T-helper 2 cell treated with Interferon-gamma antibody and Interleukin-4, amounts not matched to agents 100 ng/mL and 5 ng/mL, for 36 hours (primary cell): Measurements from ENCODE around the gene GPR35. TPM values are rescaled to one million over a fixed set of nuclear protein-coding genes. Genes with fewer than 3 reads are reported as not detected.
"Not testable (repeated sequence)": the region's sequence is repeated elsewhere in the genome, so short reads cannot be mapped to it uniquely, and the experiment has no call there.

Experiments
- intact Hi-C: fragments of 100-400 bp; cut with micrococcal nuclease; formaldehyde crosslinking; loops from one replicate; pipeline ENCODE4 v1.15.1; 2023
- total RNA-seq: library from RNA; stranded (reverse); gene quantifications from 2 replicates; pipeline ENCODE4 v1.2.3, GENCODE V29; 2022

Gene GPR35
- total RNA-seq, 1 donor from 2014 or later: 16.3 TPM

DNA sequence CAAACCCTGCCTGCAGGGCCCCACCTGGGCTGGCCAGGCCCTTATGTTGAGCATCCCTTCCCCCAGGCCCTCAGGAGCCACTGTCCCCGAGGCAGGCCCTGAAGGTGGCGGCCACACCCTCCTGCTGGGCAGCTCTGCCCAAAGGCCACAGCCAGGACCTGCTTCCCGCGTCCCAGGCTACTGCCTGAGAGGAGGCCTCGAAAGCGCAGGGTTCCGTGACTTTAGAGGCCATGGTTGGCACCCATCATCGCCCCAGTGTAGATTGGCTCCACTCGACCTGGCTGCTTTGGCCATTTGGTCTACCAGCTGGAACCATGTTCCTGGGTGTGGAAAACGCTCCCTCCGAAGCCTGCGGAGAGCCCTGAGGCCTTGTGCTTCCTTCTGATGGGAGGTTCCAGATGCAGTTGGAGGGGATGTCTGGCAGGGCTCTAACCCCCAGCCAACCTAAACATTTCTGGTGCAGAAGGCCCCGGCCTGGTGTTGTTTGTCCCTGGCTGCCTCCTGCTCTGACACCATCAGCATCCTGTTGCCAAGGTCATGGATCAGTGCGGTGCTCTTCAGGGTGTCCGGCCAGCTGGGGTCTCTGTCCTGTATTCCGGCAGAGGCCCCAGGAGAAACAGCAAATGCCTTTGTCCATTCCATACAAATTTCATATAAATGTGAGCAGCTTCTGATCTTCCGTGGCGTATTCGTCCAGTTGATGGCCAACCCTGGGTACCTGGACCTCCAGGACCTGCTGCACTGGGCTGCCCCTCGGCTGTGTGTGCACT lies 24.0 kb upstream of the GPR35 start:
- intact Hi-C loops: no loop called here

DNA sequence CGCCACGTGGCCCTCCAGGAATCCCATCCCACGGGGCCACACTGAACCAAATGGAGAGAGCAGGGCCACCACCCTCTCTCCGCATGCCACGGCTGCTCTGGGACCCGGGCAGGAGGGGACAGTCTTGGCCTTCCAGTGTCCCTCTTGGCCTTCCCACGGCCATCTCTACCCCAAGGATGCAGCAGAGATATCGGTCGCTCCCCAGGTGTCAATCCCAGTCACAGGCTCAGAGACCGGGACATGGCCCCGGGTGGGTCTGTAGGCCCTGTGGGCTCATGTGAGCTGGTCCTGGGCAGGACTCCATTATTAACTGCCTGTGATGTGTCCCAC lies 23.5 kb upstream of the GPR35 start:
- intact Hi-C loops: no loop called here

DNA sequence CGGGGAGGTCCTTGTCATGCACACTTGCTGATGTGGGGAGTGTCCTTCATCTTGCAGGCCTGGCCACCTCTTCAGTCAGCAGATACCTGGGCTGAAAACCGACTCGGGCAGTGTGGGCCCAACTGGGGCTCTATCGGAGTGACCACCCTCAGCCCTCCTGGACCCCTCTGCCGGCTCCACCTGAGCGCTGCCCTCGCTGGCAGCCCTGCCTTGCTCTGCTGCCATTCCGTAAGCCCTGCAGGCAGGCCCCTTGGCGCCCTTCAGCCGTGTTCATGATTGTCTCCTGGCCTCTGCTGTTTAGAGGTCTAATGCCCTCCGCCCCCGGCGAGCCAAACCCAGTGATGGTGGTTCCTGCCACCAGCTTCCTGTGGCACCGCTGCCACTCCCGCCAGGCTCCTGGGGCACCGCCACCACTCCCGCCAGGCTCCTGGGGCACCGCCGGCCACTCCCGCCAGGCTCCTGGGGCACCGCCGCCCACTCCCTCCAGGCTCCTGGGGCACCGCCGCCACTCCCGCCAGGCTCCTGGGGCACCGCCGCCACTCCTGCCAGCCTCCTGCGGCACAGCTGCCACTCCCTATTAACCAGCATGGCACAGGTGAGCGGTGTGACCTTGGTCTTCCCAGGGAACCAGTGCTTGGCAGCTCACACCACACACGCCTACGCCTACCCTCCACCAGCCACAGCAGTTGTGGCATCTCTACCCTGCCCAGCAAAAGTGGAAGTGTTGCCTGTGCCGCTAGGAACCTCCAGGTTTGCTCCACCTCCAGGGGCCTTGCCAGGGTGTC lies 22.8 kb upstream of the GPR35 start:
- intact Hi-C loops: no loop called here

DNA sequence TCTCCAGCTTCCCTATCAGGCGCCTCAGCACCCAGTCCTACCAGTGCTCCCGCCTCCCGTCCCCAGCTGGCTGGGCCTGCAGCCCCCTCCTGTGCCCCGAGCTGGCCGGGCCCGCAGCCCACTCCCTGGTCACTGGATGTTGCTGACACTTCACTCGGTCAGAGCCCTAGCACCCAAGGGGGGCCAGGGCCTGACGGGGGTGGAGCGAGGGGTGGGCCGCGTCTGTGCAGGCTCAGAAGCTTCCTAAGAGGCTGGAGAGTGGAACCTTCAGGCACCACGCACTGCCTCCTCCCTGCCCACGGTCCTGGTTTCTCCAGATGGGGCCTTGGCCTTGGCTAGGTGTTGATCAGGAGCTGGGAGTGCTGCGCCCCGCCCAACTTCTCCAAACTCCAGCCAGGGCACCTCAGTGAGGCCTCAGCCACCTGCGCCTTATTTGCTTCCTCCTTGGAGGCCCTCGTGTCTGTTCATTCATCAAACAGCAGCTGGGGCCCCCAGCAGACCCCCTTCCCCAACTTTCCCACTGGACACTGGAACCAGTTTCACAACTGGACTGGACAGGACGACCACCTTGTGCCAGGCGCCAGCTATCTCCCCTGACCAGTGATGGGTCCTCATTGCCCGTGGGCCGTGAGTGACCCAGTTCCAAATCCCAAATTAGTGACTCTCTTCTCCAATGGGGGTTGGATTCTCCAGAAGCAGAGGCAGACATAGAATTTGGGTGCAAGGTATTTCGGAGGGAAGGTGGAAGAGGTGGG lies 22.0 kb upstream of the GPR35 start:
- intact Hi-C loops: no loop called here

DNA sequence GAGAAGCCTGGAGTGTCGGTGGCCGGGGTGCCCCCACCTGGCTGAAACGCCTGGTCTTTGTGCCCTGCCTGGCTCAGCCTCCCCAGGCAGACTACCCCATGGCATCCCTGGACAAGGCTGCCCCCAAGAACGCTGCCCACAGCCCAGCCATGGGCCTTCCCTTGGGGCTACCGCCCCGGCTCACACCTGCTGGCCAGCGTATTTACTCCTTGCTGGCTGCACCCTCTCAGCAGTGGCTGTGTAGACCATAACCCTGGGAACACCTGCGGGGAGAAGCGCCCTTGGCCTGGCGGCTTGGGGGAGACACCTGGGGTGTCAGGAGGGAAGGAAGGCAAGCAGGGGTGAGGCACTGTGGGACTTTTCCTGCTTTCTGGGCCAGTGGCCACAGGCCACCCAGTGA lies 21.4 kb upstream of the GPR35 start:
- intact Hi-C loops: no loop called here

DNA sequence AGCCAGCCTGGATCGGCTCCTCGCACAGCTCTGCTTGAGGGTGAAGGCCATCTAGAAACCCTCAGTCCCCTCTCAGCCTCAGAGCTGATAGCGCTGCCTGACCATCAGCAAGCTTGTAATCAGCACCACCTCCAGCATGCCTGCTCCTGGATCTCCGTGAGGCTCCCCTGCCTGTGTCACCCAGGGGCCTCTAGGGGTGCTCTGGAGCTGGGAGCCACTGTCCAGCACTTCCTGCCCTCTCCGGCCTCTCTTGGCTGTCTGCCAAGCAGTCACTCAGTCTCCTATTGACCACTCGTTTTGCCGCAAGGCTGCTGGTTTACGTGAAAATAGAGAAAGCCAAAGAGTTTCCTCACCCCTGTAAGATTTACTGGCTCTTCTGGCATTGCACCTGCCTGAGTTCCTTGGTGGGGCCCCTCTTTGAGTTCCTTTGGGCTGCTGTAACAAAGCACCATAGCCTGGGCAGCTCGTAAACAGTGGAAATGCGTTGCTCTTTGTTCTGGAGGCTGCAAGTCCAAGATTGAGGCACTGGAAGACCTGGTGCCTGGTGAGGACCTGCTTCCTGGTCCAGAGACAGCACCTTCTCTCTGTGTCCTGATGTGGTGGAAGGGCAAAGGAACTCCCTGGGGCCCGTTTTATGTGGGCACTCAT lies 20.9 kb upstream of the GPR35 start:
- intact Hi-C loops: no loop called here

DNA sequence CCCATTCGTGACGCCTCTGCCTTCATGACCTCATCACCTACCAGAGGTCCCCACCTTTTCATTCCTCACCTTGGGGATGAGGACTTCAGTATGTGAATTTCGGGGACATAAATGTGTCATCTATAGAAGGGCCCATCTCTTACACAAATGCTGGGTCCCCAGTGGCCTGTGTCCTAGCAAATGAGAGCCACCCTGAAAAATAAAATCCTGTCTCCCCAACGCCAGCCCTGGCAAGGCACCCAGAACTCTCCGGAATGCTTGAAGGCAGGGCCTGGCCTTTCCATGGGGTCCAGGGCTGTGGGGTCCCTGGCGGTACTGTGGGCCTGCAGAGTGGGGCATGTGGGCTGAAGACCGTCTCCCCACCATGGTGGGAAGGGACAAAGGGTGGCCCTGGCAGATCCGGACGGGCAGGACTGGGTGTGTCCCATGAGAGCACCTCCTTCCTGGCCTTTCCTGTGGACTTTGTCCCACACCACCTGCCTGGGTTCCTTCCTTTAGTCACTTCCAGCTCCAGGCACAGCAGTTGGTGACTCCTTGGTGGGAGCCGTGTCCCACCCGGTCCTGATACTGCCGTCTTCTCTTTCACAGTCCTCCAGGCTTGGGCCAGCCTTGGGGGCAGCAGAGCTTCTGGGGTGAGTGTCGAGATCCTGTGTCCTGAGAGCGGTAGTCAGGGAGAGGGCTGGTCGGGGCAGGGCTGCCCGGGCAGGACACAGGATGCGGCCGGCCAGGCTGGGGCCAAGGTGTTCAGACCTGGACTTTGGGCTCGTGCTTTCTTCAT lies 20.2 kb upstream of the GPR35 start:
- intact Hi-C loops: no loop called here

DNA sequence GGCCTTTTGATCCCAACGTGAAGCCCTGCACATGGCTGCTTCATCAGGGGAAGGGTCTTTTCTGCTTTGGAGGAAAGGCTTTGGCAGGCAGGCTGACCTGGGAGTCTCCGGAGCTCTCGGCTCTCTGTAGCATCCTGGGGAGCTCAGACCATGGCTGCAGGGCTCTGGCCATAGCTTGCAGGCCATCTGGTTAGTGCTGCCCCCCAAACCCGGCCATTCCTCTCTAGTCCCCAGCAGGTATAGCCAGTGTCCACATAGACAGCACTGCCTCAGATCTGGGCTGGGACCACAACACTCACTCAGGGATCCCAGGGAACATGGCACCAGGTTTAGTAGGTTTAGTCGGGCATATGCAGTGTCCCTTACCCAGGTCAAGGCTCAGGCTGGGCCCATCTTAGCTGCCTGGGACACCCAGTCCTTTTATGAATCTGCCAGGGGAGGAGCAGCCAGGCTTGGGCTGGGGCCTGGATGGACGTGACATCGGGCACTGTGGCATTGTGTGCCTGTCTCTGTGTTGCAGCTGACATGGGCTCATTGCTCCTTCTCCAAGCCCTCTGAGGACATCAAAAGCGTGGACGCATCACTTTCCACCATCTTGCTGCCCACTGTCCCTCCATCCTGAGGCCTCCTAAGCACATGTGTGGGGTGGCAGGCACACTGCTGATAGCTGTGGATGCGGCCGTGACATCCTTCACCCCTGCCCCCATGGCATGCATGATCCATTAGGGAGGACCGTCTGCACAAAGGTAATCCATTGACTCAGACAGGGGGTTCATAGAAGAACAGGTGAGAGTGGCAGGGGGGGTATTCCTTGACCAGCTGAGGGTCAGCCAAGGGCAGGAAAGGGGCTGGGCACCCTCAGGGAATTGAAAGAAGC lies 19.2 kb upstream of the GPR35 start:
- intact Hi-C loops: no loop called here

DNA sequence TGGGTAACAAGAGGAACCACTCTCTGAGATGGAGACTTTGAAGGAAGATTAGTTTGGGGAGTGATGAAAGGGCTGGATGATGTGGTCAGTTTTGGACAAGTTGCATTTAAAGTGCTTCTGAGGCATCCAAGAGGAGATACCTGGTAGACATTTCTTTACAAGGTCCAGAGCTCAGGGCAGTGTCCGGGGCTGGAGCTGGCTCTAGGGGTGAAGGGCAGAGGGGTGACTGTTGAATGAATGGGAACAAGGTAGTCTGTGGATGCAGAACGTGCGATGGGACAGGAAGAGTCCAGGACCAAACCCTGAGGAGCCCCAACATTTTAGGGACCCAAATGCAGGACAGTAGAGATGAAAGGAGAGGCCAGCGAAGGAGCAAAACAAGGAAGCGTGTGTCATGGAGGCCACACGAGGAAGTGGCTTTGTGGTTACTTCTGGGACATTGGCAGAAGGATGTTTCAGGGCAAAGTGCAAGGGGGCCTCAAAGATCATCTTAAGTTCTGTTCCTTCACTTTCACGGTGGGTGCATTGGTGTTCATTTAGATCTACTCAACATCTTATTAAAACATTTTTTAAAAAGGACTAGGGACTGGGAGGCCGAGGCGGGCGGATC lies 13.6 kb upstream of the GPR35 start:
- intact Hi-C loops: no loop called here

DNA sequence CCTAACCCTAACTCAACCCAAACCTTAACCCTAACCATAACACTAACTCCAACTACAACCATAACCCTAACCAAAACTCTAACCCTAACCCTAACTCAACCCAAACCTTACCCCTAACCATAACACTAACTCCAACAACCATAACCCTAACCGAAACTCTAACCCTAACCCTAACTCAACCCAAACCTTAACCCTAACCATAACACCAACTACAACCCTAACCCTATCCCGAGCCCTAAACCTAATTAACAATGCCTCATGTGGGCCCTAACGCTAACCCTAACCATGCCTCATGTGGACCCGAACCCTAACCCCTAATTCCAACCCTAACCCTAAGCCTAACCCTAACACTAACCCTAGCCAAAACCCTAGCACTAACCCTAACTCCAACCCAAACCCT lies 11.5 kb upstream of the GPR35 start:
- intact Hi-C loops: loop anchor here (1.0 kb wide), 1 partner anchor 8 kb away; no protein-coding TSS in a partner anchor

DNA sequence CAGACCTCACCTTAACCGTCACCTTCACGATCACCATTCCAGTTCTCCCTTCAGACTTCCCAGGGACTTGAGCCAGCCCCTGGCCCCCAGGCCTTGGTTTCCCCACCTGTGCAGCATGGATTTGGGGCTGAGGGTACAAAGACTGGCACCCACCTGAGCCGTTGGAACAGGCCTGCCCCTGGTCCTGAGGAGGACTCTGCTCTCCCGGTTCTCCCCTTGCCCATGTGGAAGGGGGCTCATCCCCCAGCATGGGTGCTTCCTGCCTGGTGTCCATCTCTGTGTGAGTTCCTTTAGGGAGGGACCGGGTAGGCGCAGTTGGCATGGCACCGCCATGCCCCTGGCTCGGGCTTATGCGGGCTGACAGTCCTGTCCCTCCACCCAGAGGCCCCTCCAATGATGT lies 10.9 kb upstream of the GPR35 start:
- intact Hi-C loops: no loop called here

DNA sequence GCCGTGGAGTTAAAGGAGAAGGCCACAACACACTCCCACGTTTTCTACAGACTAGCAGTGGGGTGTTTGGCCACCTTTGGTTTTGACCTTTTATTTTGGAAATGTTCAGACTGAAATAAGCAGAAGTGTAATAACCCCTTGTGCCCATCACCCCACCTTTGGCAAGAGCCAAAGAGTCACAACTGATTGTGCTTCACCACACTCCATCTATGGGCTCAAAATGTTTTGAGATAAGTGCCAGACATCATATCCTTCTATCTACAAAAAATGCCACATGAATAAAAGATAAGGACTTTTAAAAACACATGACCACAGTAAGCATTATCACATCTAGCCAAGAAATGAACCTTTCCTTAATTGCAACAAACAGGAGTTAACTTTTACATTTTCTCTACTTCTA lies 9.9 kb upstream of the GPR35 start:
- intact Hi-C loops: no loop called here

DNA sequence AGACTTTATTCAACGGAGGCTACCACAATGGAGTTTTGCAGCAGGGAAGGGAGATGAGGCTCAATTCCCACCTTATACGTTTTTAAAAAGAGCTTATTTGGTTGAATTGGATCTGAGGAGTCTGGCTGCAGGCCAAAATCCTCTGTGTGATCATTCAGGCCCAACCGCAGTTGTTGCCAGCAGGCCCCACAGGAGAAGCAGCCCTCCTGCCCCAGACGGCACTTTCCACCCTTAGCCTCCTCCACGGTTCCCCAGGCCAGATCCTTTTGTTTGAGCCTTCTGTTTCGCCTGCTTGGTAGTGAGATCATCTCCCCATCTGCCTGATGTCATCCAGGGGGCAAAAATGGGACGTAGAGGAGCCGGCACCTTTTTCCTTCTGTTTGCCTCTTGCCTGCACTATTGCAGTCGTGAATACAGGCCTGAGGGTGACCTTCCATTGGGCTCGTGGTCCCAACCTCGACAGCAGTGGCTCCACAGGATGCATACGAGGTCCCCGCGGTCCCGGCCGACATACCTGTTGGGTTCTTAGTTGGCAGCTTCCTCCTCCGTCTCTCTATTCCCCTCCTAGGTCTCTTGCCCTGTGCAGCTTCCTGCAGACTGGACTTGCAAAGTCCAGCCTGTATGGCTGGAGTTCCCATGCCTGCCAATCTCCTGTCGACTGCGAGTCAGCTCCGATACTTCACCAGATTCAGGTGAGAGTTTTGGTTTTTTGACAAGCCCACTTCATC lies 9.3 kb upstream of the GPR35 start:
- intact Hi-C loops: no loop called here

DNA sequence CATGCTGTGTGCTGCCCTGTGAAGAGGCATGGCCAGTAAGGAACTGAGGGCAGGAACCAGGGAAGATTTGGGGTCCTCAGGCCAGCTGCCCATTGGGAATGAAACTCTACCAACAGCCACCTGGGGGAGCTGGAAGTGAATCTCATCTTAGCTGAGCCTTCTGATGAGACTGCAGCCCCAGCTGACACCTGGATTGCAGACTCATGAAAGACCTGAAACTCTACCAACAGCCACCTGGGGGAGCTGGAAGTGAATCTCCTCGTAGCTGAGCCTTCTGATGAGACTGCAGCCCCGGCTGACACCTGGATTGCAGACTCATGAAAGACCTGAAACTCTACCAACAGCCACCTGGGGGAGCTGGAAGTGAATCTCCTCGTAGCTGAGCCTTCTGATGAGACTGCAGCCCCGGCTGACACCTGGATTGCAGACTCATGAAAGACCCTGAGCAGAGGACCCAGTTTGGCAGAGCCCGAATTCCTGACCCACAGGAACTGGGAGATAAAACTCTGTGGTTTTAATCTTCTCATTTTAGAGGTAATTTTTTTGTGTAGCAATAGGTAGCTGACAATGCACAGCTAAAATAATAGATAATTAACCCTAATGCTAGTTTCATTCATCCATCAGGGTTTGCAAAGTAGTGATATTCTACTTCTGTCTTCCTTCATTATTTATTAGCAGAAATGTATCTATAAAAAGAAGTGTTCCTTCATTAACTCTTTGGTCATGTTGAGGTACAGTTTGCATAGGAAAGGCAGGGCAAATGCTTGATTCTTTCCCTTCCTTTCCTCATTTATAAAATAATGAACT lies 8.2 kb upstream of the GPR35 start:
- intact Hi-C loops: not testable (repeated sequence)

DNA sequence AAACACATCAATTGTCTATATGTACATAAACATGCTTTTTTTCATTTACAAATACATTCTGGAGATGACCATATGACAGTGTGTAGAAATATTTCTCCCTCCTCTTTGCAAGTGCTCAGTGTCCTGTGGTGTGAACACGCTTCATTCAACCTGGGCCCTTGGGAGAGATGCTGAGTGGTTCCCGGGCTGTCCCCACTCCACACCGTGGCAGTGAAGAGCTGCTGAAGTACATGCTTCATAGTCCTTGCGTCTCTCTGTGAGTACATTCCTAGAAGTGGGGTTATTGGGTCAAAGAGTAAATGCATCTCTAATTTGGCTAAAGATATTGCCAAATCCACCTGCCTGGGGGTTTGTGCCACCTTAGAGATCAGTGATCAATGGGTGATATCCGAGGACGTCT lies 6.5 kb upstream of the GPR35 start:
- intact Hi-C loops: no loop called here

DNA sequence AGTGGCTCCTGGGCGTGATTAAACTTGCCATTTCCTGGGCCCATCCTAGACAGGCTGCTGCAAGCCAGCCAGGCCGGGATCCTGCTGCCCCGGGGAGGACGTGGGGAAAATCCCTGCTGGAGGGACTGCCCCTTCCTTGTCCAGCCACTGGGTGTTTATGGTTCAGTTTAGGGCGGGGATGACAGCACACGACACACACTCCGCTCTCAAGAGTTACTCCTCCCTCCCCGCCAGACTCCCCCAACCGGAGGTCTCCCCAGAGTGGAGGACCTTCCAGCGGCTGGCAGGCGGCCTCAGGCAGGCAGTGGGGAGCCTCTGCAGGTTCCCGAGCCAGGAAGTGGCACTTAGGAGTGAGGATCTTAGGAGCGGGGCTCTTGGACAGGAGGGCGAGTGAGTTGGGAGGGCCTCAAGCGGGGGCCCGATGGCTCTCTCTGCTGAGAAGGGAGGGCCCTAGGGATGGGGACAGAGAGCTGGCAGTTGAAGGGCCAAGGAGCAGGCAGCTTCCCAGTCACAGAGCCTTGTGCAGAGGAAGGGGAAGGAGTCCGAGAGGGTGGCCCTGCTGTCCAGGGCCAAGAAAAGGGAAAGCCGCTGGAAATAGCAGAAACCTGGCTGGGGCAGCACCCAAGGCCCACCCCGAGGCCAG lies 5.7 kb upstream of the GPR35 start:
- intact Hi-C loops: no loop called here

DNA sequence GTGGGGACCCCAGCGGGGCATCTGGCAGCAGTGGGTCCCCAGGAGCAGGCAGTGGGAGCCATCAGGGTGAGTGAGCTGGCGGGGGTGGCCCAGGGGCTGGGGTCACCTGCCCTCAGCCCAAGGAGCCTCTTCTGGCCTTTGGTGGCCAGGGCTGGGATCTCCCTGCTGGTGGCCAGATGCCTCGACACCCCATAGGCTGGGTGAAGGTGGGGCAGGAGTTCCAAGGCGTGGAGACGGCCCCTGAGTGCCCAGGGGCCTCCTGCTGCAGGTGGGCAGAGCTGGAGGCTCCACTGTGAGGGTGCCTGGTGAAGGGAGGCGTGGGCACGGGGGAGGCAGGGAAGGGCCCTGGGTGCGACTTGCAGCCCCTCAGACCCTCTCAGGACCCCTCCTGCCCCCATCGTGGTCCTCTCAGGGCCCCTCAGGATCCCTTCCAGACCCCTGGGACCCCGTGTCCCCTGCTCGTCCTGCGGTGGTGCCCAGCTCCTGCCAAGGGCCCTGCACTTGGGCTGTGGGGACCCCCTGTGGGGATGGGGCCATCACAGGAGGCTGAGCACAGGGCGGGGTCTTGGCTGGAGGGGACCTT lies 5.0 kb upstream of the GPR35 start:
- intact Hi-C loops: no loop called here
